ENCODE results near the gene TSPEAR. TPM values are rescaled to one million over a fixed set of nuclear protein-coding genes. Genes with fewer than 3 reads are reported as not detected.
A peak's percentile ranks its signal among the peaks of the same experiment; 100 is the strongest.

Gene TSPEAR
- total and polyA plus RNA-seq, 12 donors = under 0.01 to 3.4 (median 1.0) TPM; not detected in 3

DNA sequence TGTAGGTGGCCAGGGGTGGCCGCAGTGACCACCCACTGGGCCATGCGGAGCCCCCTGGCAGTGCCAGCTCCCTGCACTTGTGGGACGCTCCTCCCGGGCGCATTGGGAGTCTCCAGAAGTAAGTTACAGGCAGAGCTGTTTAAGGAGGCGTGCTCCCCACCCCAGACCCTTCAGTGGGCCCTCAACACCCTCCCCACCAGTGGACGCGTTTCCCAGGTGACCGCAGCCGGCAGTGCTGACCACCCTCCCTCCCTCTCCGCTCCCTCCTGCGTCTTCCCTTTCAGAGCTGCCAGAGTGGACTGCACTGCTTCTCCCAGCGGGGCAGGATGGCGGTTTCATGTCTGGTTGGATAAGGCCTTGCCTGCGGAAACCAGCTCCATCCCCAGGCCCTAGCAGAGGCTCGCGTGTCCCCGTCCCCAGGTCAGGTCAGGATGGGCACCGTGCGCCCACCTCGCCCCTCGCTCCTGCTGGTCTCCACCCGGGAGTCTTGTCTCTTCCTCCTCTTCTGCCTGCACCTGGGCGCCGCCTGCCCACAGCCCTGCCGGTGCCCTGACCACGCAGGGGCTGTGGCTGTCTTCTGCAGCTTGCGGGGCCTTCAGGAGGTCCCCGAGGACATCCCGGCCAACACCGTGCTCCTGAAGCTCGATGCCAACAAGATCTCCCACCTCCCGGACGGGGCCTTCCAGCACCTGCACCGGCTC is 255.0 kb downstream of the TSPEAR start:
- ATAC-seq (peak in 1 of 8 donors; percentile 19), DNase-seq (no peak)
- H3K27ac ChIP-seq = peak overlapping the region in 1 of 10 donors; percentile 65
- intact Hi-C loops (cut with DNase I) = loop anchor here in 2 of 10 donors (10.0 kb wide), 2 partner anchors 92 to 112 kb away; no protein-coding TSS in a partner anchor
- H3K4me1 ChIP-seq = peaks cover 4 to 14% (median 10%) of the 10 kb centered on the region in 9 donors
- TF ChIP-seq, protein P1, sequence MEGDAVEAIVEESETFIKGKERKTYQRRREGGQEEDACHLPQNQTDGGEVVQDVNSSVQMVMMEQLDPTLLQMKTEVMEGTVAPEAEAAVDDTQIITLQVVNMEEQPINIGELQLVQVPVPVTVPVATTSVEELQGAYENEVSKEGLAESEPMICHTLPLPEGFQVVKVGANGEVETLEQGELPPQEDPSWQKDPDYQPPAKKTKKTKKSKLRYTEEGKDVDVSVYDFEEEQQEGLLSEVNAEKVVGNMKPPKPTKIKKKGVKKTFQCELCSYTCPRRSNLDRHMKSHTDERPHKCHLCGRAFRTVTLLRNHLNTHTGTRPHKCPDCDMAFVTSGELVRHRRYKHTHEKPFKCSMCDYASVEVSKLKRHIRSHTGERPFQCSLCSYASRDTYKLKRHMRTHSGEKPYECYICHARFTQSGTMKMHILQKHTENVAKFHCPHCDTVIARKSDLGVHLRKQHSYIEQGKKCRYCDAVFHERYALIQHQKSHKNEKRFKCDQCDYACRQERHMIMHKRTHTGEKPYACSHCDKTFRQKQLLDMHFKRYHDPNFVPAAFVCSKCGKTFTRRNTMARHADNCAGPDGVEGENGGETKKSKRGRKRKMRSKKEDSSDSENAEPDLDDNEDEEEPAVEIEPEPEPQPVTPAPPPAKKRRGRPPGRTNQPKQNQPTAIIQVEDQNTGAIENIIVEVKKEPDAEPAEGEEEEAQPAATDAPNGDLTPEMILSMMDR (IDR thresholded peaks at IDR 0.05) = peak in 1 of 9 donors; percentile 1
- H3K27me3 ChIP-seq = peaks cover 0 to 9% (median 0%) of the 10 kb centered on the region in 7 donors
- H3K36me3 ChIP-seq = peaks cover 0 to 5% (median 0%) of the 10 kb centered on the region in 9 donors
- H3K9me3 ChIP-seq = peaks cover 0 to 16% (median 5%) of the 10 kb centered on the region in 11 donors
- WGBS, 2 donors = 84 to 85% methylated on average over 35 of the region's 35 CpGs
- H3K4me3 ChIP-seq = peak overlapping the region in 9 of 10 donors; percentile 65 to 89 (median 82)

DNA sequence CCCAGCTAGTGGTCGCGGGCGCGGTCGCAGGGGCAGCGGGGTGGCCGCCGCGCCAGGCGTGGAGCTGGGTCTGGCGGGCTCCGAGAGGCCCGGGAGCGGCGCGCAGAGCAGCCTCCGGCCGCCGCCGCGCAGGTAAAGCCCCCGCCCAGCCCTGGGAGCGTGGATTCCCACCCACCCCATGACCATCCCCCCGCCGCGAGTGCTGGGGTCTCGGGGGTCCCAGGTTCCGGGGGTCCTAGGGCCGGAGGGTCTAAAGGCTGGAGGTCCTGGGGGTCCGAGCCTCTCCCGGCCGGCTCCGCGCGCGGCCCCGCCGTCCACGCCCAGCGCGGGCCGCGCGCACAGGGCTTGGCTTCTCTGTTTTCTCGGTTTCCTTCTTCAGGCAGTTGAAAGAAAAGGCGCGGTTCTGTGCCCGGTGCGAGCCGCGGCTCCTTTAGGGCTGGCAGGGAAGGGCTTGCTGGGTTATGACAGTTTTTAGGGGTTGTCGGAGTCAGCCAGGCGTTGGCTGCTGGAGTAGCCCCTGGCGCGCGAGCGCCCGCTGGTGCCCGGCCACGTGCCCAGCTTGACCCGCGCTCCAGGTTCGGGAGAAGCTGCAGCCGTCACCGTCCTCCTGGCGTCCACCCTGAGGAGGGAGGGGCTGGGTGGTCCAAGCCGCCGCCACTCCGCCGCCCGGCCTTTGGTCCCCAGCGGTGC is 255.7 kb downstream of the TSPEAR start:
- peak in 1 of 2 donors; percentile 63 for DNase-seq
- Histone ChIP-seq H3K36me3 (peaks cover 0 to 5% (median 0%) of the 10 kb centered on the region in 9 donors), H3K4me3 (peak overlapping the region; percentile 65 to 89 (median 82)), H3K9me3 (peaks cover 0 to 16% (median 5%) of the 10 kb centered on the region in 11 donors), H3K27me3 (peaks cover 0 to 9% (median under 1%) of the 10 kb centered on the region in 7 donors), H3K27ac (peak overlapping the region in 5 of 10 donors; percentile 10 to 65 (median 47)), H3K4me1 (peaks cover 0 to 10% (median 6%) of the 10 kb centered on the region in 9 donors)
- WGBS, 2 donors = 1% methylated on average over 72 of the region's 72 CpGs
- TF ChIP-seq, protein P1 (IDR thresholded peaks at IDR 0.05) = peak in 6 of 9 donors; percentile 14 to 51 (median 41)
- intact Hi-C loops (cut with DNase I) = loop anchor here in 2 of 10 donors (10.0 kb wide), 2 partner anchors 91 to 111 kb away; no protein-coding TSS in a partner anchor
- peak; percentile 50 to 67 (median 58) for ATAC-seq

DNA sequence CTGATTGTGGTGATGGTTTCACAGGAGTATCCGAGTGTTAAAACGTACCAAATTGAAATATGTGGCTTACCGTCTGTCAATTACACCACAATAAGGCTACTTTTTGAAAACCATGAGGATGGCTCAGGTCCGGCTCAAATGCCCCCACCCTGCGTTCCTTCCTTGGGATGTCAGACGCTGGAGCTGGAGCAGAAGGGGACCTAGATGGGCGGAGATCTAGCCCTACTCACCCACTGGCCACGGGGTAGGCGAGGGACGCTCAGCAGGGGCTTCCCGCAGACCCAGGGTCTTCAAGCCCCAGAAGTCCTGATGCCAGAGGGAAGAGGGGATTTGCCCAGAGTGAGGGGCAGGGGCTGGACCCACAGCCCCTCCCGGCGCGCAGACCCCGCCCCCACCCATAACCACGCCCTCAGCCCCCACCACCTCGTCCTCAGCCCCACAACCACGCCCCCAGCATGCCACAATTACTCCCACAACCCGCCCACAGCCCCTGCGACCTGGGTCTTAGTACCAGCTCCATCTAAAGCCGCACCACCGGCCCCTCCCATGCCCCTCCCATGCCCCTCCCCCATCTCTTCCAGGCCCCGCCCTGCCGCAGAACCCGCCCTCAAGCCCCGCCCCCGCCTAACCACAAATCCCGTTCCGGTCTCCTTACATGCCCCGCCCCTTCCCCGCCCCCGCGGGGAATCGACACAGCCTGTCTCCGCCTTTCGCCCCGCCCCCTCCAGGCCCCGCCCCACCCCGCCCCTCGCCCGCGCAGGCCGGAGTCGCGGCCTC is 256.4 kb downstream of the TSPEAR start, which contains the start of gene LRRC3:
LRRC3 (plus strand) TSS at position 764 of the 777 bp plus-strand sequence. CDS start 1,135 bp downstream, outside the sequence.
- WGBS, 2 donors = 5 to 6% methylated on average over 30 to 45 of the region's 45 CpGs
- ATAC-seq = peak; percentile 85 to 88 (median 87)
- H3K36me3 ChIP-seq = peaks cover 0 to 5% (median 0%) of the 10 kb centered on the region in 9 donors

More for the DNA sequence above, 256.4 kb downstream of the TSPEAR start, which contains the start of gene LRRC3:
- Histone ChIP-seq H3K9me3 (peaks cover 0 to 16% (median 5%) of the 10 kb centered on the region in 11 donors), H3K4me3 (peak within 1 kb of the TSS; percentile 65 to 89 (median 82)), H3K27me3 (peaks cover 0 to 13% (median 3%) of the 10 kb centered on the region in 7 donors), H3K27ac (peak within 1 kb of the TSS in 5 of 10 donors; percentile 10 to 65 (median 47)), H3K4me1 (peaks cover 0 to 10% (median 6%) of the 10 kb centered on the region in 9 donors)
- TF ChIP-seq, protein P1 (IDR thresholded peaks at IDR 0.05) = no peak
- peak; percentile 82 to 90 for DNase-seq
- intact Hi-C loops (cut with DNase I) = loop anchor here in 2 of 10 donors (10.0 kb wide), 2 partner anchors 90 to 110 kb away; no protein-coding TSS in a partner anchor
